ENCODE results near the gene MICAL2. TPM values are rescaled to one million over a fixed set of nuclear protein-coding genes. Genes with fewer than 3 reads are reported as not detected.

MICAL2 gene
- total and polyA plus RNA-seq, 2 of the 8 experiments (the other 6 are each of a cell fraction or from before 2014, with no cell fraction given): 1.3 to 4.1 TPM

DNA sequence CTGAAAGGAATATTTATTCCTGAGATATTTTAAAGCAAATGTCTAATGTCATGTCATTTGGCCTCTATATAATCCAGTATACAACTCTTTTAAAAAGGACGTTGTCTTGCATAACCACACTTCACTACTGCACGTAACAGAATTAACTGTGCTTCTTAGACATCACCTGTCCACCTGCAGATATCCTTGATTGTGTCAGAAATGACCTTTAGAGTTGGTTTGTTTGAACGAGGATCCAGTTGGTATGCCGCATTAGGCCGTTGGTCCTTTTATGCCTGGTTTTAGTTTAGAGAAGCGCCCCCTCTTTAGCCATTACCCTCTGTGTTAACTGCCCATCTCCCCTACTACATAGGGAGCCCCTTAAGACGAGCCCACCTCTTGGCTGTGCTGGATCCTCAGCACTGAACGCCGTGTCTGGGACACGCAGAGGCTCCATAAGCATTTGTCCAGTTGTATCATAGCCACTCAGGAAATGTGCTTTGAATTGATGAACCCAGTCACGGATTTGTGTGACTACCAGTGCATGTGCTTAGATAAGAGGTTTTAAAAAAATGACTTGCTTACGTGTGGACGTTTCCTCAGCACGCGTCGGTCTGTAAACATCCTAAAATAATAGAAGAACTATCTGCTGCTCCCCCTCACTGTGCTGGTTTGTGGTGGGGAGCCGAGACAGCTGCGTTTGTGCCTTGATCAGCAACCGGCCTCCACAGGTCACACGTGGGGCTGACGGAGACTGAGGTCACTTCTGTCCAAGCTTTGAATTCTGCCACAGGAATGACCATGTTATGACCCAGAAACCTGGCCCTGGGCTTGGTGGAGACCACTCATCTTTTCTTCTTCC, 4.0 kb downstream of the MICAL2 start:
- Histone ChIP-seq H3K4me3 (ENCODE audit: extremely low read depth in 1 of 4, insufficient read depth in 2 of 4, low read depth in 3 of 4, low read length in 4 of 4) (no peak overlapping the region), H3K9ac (replicated peaks in 1 of 4; ENCODE audit: extremely low read depth in 1 of 4, low read depth in 3 of 4, low read length in 3 of 4) (no peak overlapping the region), H2BK20ac (ENCODE audit: low read length) (no peak overlapping the region), H4K91ac (replicated peaks; ENCODE audit: insufficient read length, low read length) (no peak overlapping the region), H4K5ac (ENCODE audit: insufficient read length, low read depth, low read length) (no peak overlapping the region), H4K20me1 (replicated peaks in 1 of 2; ENCODE audit: control insufficient read depth in 1 of 2, insufficient read depth in 2 of 2, low read length in 2 of 2) (no peaks in the 10 kb centered on the region), H3K9me3 (ENCODE audit: insufficient read depth in 2 of 2, low read depth in 1 of 2, low read length in 1 of 2) (no peaks in the 10 kb centered on the region), H3K4me2 (ENCODE audit: insufficient read depth in 1 of 2, low read depth in 2 of 2, low read length in 2 of 2) (no peak overlapping the region), H3K23ac (ENCODE audit: insufficient read length) (no peak overlapping the region), H2BK120ac (replicated peaks; ENCODE audit: low read depth, low read length) (no peak overlapping the region), H3K56ac (replicated peaks; ENCODE audit: insufficient read length, low read depth, low read length) (no peak overlapping the region), H4K8ac (ENCODE audit: extremely low read depth, insufficient read depth, low read length) (no peak overlapping the region), H2AFZ (ENCODE audit: low read length) (no peak overlapping the region), H3K18ac (ENCODE audit: extremely low read depth, low read length) (no peak overlapping the region), H3K79me1 (ENCODE audit: low read depth, low read length) (no peaks in the 10 kb centered on the region), H3K27me3 (replicated peaks in 1 of 4; ENCODE audit: control insufficient read depth in 3 of 4, extremely low read depth in 1 of 4, insufficient read depth in 3 of 4, low read length in 3 of 4) (peaks cover 0 to 28% (median 23%) of the 10 kb centered on the region in 4 experiments; a peak in 5 of 7 replicates), H3K23me2 (ENCODE audit: low read depth, low read length) (peaks cover 12% of the 10 kb centered on the region), H3K27ac (ENCODE audit: low read depth, low read length) (no peak overlapping the region), H3K4me1 (replicated peaks in 1 of 4; ENCODE audit: control insufficient read depth in 3 of 4, insufficient read depth in 4 of 4, low read length in 3 of 4) (peaks cover 0 to 10% (median 4%) of the 10 kb centered on the region in 4 experiments; a peak in 5 of 7 replicates), H3K79me2 (ENCODE audit: control insufficient read depth in 1 of 2, insufficient read depth in 2 of 2, low read length in 2 of 2) (no peaks in the 10 kb centered on the region), H2BK15ac (ENCODE audit: low read length) (no peak overlapping the region), H3K14ac (ENCODE audit: insufficient read length) (no peak overlapping the region), H2BK5ac (ENCODE audit: low read depth, low read length) (no peak overlapping the region), H2BK12ac (ENCODE audit: low read depth, low read length) (no peak overlapping the region), H3K36me3 (ENCODE audit: control insufficient read depth in 2 of 4, insufficient read depth in 4 of 4, low read length in 3 of 4) (no peaks in the 10 kb centered on the region), H2AK5ac (ENCODE audit: low read depth, low read length) (no peak overlapping the region), H3K4ac (replicated peaks; ENCODE audit: insufficient read length, low read depth, low read length) (no peak overlapping the region)
- FAIRE-seq (no peak), DNase-seq (ENCODE audit: low read depth in 1 of 2, low spot score in 2 of 2) (no peak)
- POLR2A ChIA-PET (ENCODE audit: partially characterized antibody): no interaction called here
- 84% methylated on average over 21 of the region's 21 CpGs; no CpG with 5 or more reads in 1 of the 2 experiments for WGBS, 2 experiments (ENCODE audit: extremely low coverage in 1 of 2, insufficient coverage in 1 of 2, insufficient read length in 1 of 2, insufficient replicate concordance in 2 of 2, low coverage in 1 of 2, low lambda C conversion rate in 2 of 2, missing lambda C conversion rate in 1 of 2)
- CTCF ChIA-PET (ENCODE audit: partially characterized antibody): no interaction called here
- no peak for TF ChIP-seq RXRA (IDR thresholded peaks at IDR 0.05; ENCODE audit: insufficient read depth, low read depth, low read length)

Measured in H1 (cell line).